Astrocyte (in vitro differentiated cells and primary cell): ENCODE measurements around the gene COPZ1. TPM values are rescaled to one million over a fixed set of nuclear protein-coding genes. Genes with fewer than 3 reads are reported as not detected.
A peak's percentile ranks its signal among the peaks of the same experiment; 100 is the strongest.

Source experiments
- DNase-seq: peaks from one replicate; pipeline ENCODE4 v3.0.0-alpha.2; 2010; ENCODE audit warnings: low read depth
- FAIRE-seq: peaks from 2 replicates; lab custom pipeline; 2011; peaks lifted over from hg19 to GRCh38; lab: Jason Lieb, UNC
- H2AFZ ChIP-seq: 2 replicates; pipeline ENCODE4 v1.6.0; 2012; ENCODE audit warnings: low read depth, low read length, inconsistent platforms
- H3K27ac ChIP-seq: 2 replicates; pipeline ENCODE4 v1.5.1; 2011; ENCODE audit warnings: low read depth, low read length, inconsistent platforms
- H3K27me3 ChIP-seq: 2 replicates; pipeline ENCODE4 v1.6.0; 2011; ENCODE audit warnings: low read length, inconsistent platforms; ENCODE audit not compliant: insufficient read depth
- H3K36me3 ChIP-seq: 2 replicates; pipeline ENCODE4 v1.5.1; 2011; ENCODE audit warnings: low read length, inconsistent platforms; ENCODE audit not compliant: insufficient read depth
- H3K4me1 ChIP-seq: 2 replicates; pipeline ENCODE4 v1.5.1; 2011; ENCODE audit warnings: low read length, inconsistent platforms; ENCODE audit not compliant: insufficient read depth
- H3K4me2 ChIP-seq: 2 replicates; pipeline ENCODE4 v1.6.0; 2012; ENCODE audit warnings: low read length, inconsistent platforms
- H3K4me3 ChIP-seq: 2 replicates; pipeline ENCODE4 v1.5.1; 2011; ENCODE audit warnings: low read depth, mild to moderate bottlenecking, low read length, inconsistent platforms; ENCODE audit not compliant: insufficient read depth
- H3K79me2 ChIP-seq: 2 replicates; pipeline ENCODE4 v1.6.0; 2012; ENCODE audit warnings: mild to moderate bottlenecking, low read length, inconsistent platforms; ENCODE audit not compliant: insufficient read depth
- H3K9ac ChIP-seq: 2 replicates; pipeline ENCODE4 v1.6.0; 2012; ENCODE audit warnings: mild to moderate bottlenecking, low read length, inconsistent platforms
- H3K9me3 ChIP-seq: 2 replicates; pipeline ENCODE4 v1.5.1; 2012; ENCODE audit warnings: low read depth, mild to moderate bottlenecking, low read length, inconsistent platforms; ENCODE audit not compliant: insufficient read depth
- H4K20me1 ChIP-seq: 2 replicates; pipeline ENCODE4 v1.6.0; 2012; ENCODE audit warnings: low read length, inconsistent platforms; ENCODE audit not compliant: insufficient read depth
- H3K27ac Mint-ChIP-seq: one replicate; pipeline ENCODE4 v1.8.0; 2021; ENCODE audit warnings: mild to moderate bottlenecking, mixed read lengths; ENCODE audit not compliant: unreplicated experiment
- H3K27me3 Mint-ChIP-seq: one replicate; pipeline ENCODE4 v1.8.0; 2021; ENCODE audit warnings: low read depth, mixed read lengths; ENCODE audit not compliant: unreplicated experiment
- H3K36me3 Mint-ChIP-seq: one replicate; pipeline ENCODE4 v1.8.0; 2021; ENCODE audit warnings: low read depth, mixed read lengths; ENCODE audit not compliant: unreplicated experiment
- H3K4me1 Mint-ChIP-seq: one replicate; pipeline ENCODE4 v1.8.0; 2021; ENCODE audit warnings: low read depth, mixed read lengths; ENCODE audit not compliant: unreplicated experiment
- H3K4me3 Mint-ChIP-seq: one replicate; pipeline ENCODE4 v1.8.0; 2021; ENCODE audit warnings: mild to moderate bottlenecking, moderate library complexity, mixed read lengths; ENCODE audit not compliant: unreplicated experiment
- H3K9me3 Mint-ChIP-seq: one replicate; pipeline ENCODE4 v1.8.0; 2021; ENCODE audit warnings: mild to moderate bottlenecking, mixed read lengths; ENCODE audit not compliant: unreplicated experiment
- EZH2 ChIP-seq: IDR thresholded peaks from 2 replicates; pipeline ENCODE4 v1.6.1; 2012; ENCODE audit warnings: mild to moderate bottlenecking, low read length, inconsistent platforms; ENCODE audit not compliant: insufficient read depth
- total RNA-seq: library from RNA; stranded (reverse); gene quantifications from 2 replicates; pipeline ENCODE4 v1.2.1, GENCODE V29; 2021
- TF ChIP-seq, protein P1 (sequence below): IDR thresholded peaks from 2 replicates; pipeline ENCODE4 v1.5.1; 2011; ENCODE audit warnings: low read depth, mild to moderate bottlenecking, inconsistent platforms, low read length, moderate library complexity; ENCODE audit not compliant: insufficient read depth

The COPZ1 gene
- total RNA-seq, 1 donor from 2014 or later = 136 TPM

DNA sequence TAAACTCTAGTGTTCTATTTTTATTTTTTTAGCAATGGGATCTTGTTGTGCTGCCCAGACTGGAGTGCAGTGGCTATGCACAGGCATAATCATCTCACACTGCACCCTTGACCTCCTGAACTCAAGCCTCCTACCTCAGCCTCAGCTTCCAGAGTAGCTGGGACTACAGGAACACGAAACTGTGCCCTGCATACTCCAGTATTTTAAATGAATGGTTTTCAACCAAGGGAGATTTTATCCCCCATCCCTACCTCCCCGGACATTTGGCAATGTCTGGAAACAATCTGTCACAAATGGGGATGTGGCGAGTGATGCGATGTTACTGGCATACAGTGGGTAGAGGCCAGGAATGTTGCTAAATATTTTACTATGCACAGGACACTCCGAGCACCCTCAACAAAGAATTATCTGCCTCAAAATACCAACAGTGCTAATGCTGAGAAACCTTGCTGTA, 47.1 kb upstream of the COPZ1 start:
- Histone ChIP-seq H3K27ac (peak overlapping the region; percentile 95), H3K4me3 (peak overlapping the region; percentile 90), H3K4me2 (peak overlapping the region; percentile 85), H3K9me3 (no peaks in the 10 kb centered on the region), H3K27me3 (no peaks in the 10 kb centered on the region), H3K79me2 (peaks cover 87% of the 10 kb centered on the region), H3K9ac (peak overlapping the region; percentile 95), H2AFZ (no peak overlapping the region), H4K20me1 (peaks cover 22% of the 10 kb centered on the region), H3K36me3 (peaks cover 24% of the 10 kb centered on the region), H3K4me1 (peaks cover 14% of the 10 kb centered on the region)
- no peak overlapping the region for H3K4me3 Mint-ChIP-seq
- no peak for FAIRE-seq
- peaks cover 15% of the 10 kb centered on the region for H3K4me1 Mint-ChIP-seq
- H3K27me3 Mint-ChIP-seq = no peaks in the 10 kb centered on the region
- H3K27ac Mint-ChIP-seq = no peak overlapping the region
- H3K36me3 Mint-ChIP-seq = peaks cover 19% of the 10 kb centered on the region
- no peaks in the 10 kb centered on the region for H3K9me3 Mint-ChIP-seq
- DNase-seq = peak; percentile 31
- TF ChIP-seq, protein P1, sequence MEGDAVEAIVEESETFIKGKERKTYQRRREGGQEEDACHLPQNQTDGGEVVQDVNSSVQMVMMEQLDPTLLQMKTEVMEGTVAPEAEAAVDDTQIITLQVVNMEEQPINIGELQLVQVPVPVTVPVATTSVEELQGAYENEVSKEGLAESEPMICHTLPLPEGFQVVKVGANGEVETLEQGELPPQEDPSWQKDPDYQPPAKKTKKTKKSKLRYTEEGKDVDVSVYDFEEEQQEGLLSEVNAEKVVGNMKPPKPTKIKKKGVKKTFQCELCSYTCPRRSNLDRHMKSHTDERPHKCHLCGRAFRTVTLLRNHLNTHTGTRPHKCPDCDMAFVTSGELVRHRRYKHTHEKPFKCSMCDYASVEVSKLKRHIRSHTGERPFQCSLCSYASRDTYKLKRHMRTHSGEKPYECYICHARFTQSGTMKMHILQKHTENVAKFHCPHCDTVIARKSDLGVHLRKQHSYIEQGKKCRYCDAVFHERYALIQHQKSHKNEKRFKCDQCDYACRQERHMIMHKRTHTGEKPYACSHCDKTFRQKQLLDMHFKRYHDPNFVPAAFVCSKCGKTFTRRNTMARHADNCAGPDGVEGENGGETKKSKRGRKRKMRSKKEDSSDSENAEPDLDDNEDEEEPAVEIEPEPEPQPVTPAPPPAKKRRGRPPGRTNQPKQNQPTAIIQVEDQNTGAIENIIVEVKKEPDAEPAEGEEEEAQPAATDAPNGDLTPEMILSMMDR = no peak
- TF ChIP-seq EZH2 = no peak

DNA sequence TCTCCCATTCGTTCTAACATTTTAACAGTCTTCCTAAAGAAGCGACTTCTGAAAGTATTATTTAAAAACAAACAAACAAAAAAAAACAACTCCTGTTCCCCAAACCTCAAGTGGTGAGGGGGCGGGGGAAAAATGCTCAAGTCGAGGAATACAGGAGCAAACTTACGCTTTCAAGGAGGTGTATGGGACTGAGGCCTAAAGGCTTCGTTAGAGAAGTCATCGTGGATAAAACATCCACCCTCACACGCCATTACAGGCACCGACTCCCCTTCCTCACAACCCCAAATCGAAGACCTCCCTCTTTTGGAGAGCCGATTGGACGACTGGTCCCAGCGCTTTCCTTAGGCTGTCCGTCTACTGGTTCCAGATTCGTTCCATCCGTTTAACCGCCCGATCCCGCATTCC, 45.7 kb upstream of the COPZ1 start:
- Mint-ChIP-seq H3K27ac (no peak overlapping the region), H3K9me3 (no peaks in the 10 kb centered on the region), H3K36me3 (peaks cover 30% of the 10 kb centered on the region), H3K4me1 (peaks cover 22% of the 10 kb centered on the region), H3K4me3 (no peak overlapping the region), H3K27me3 (no peaks in the 10 kb centered on the region)
- Histone ChIP-seq H3K9me3 (no peaks in the 10 kb centered on the region), H3K79me2 (peaks cover 87% of the 10 kb centered on the region), H3K36me3 (peaks cover 30% of the 10 kb centered on the region), H3K27me3 (no peaks in the 10 kb centered on the region), H3K27ac (peak overlapping the region; percentile 95), H2AFZ (peak overlapping the region; percentile 8), H3K4me3 (peak overlapping the region; percentile 90), H4K20me1 (peaks cover 36% of the 10 kb centered on the region), H3K4me2 (peak overlapping the region; percentile 85), H3K4me1 (peaks cover 27% of the 10 kb centered on the region), H3K9ac (peak overlapping the region; percentile 95)
- DNase-seq (no peak), FAIRE-seq (no peak)
- no peak for TF ChIP-seq EZH2
- TF ChIP-seq, protein P1 = no peak
